ENCODE results near the gene TUBB. TPM values are rescaled to one million over a fixed set of nuclear protein-coding genes. Genes with fewer than 3 reads are reported as not detected.
"Not testable (repeated sequence)": the region's sequence is repeated elsewhere in the genome, so short reads cannot be mapped to it uniquely, and the experiment has no call there.

Gene TUBB
- total RNA-seq, 1 experiment from 2014 or later, result 853 TPM

GRCh38 chr6:30723843-30724741 lies 3.9 kb downstream of the TUBB start:
- Histone ChIP-seq H3K27ac (ENCODE audit: low read length) (peak overlapping the region; percentile 66), H3K36me3 (ENCODE audit: control insufficient read depth, insufficient read depth, low read length) (peaks cover 29% of the 10 kb centered on the region), H3K4me1 (ENCODE audit: control insufficient read depth, insufficient read depth, low read length) (peaks cover 31% of the 10 kb centered on the region)
- DNase-seq (ENCODE audit: low read depth, low spot score); ATAC-seq; in situ Hi-C loops (cut with HindIII; ENCODE audit: low pct_unique_long_range_greater_than_20kb, low sequenced_read_pairs); H3K27me3 ChIP-seq (ENCODE audit: control insufficient read depth, insufficient read depth, low read length); H3K9me3 ChIP-seq (ENCODE audit: control insufficient read depth, insufficient read depth, low read depth, low read length); H3K4me3 ChIP-seq (ENCODE audit: low read depth in 2 of 2, low read length in 2 of 2); intact Hi-C loops (cut with micrococcal nuclease; ENCODE audit: unreplicated experiment); CTCF ChIA-PET: not testable (repeated sequence)
- BruUV-seq (replicated peaks), result TSS peak; percentile 85
- POLR2A ChIA-PET, result interaction anchor here (0.7 kb wide), 1 partner anchor 99 kb away, joined by 5 read pairs; no protein-coding TSS in a partner anchor
- peak; percentile 6; the same call in 1 of the 2 replicates for TF ChIP-seq CTCF (IDR thresholded peaks at IDR 0.05)

GRCh38 chr6:30724906-30725667 lies 4.9 kb downstream of the TUBB start:
- Histone ChIP-seq H3K4me1 (ENCODE audit: control insufficient read depth, insufficient read depth, low read length) (peaks cover 29% of the 10 kb centered on the region), H3K36me3 (ENCODE audit: control insufficient read depth, insufficient read depth, low read length) (peaks cover 32% of the 10 kb centered on the region), H3K4me3 (ENCODE audit: low read depth in 2 of 2, low read length in 2 of 2) (no peak overlapping the region; a peak in 1 of 4 replicates), H3K27ac (ENCODE audit: low read length) (peak overlapping the region; percentile 66), H3K27me3 (ENCODE audit: control insufficient read depth, insufficient read depth, low read length) (no peaks in the 10 kb centered on the region), H3K9me3 (ENCODE audit: control insufficient read depth, insufficient read depth, low read depth, low read length) (no peaks in the 10 kb centered on the region)
- CTCF ChIA-PET, result interaction anchor here (1.1 kb wide), 1 partner anchor 53 kb away, joined by 4 read pairs; the partner anchor contains the start of gene DHX16
- ATAC-seq (no peak), DNase-seq (ENCODE audit: low read depth, low spot score) (no peak)
- peak; percentile 53 for TF ChIP-seq POLR2AphosphoS5 (IDR thresholded peaks at IDR 0.05; ENCODE audit: low read depth, low read length)
- TF ChIP-seq SIN3A (IDR thresholded peaks at IDR 0.05; ENCODE audit: borderline replicate concordance, insufficient read depth, low read depth, low read length), result 0 out of 2 replicates have a peak, but pooled peaks have one; percentile 45
- no peak for TF ChIP-seq REST (IDR thresholded peaks at IDR 0.05; ENCODE audit: insufficient read depth in 1 of 2, low read depth in 2 of 2, low read length in 1 of 2)
- no peak for TF ChIP-seq TCF7L2 (IDR thresholded peaks at IDR 0.05; ENCODE audit: low read depth, low read length)
- no peak for TF ChIP-seq CTCF (IDR thresholded peaks at IDR 0.05)
- POLR2A ChIA-PET, result interaction anchor here (0.7 kb wide), 1 partner anchor 100 kb away, joined by 5 read pairs; no protein-coding TSS in a partner anchor
- no TSS peak for BruUV-seq (replicated peaks)
- intact Hi-C loops (cut with micrococcal nuclease; ENCODE audit: unreplicated experiment), result loop anchor here (5.0 kb wide), 1 partner anchor 152 kb away; no protein-coding TSS in a partner anchor
- in situ Hi-C loops (cut with HindIII; ENCODE audit: low pct_unique_long_range_greater_than_20kb, low sequenced_read_pairs), result no loop called here

Measured in Panc1 (cell line).